Gastrocnemius medialis (tissue), 4 donors: ENCODE results near the gene CFAP20. TPM values are rescaled to one million over a fixed set of nuclear protein-coding genes. Genes with fewer than 3 reads are reported as not detected.
"Not testable (repeated sequence)": the region's sequence is repeated elsewhere in the genome, so short reads cannot be mapped to it uniquely, and the experiment has no call there.

Source experiments
- ATAC-seq, 2 donors: fragments of 150-250 bp; one replicate each; pipeline ENCODE4 v1.9.1; 2016
- DNase-seq, 2 donors: peaks; one replicate each; pipeline ENCODE4 v3.0.0-alpha.2; 2019
- H3K27ac ChIP-seq, 4 donors: fragments of 200-600 bp; sonication (generic); 1 replicate in 1 of 4; 2 replicates in 3 of 4; pipeline ENCODE4 v1.5.1; 2016 to 2018; ENCODE audit warnings: mild to moderate bottlenecking in 2 of 4, moderate library complexity in 1 of 4
- H3K27me3 ChIP-seq, 3 donors: fragments of 200-600 bp; sonication (generic) in 2 of 3; 1 replicate in 1 of 3; 2 replicates in 2 of 3; pipeline versions ENCODE4 v1.5.1 to v1.6.0; 2016 to 2019; ENCODE audit warnings: mild to moderate bottlenecking in 1 of 3, moderate library complexity in 1 of 3
- H3K36me3 ChIP-seq, 2 donors: fragments of 200-600 bp; sonication (generic) in 1 of 2; one replicate each; pipeline ENCODE4 v1.5.1; 2017 to 2018
- H3K4me1 ChIP-seq, 2 donors: fragments of 200-600 bp; sonication (generic) in 1 of 2; one replicate each; pipeline ENCODE4 v1.5.1; 2016 to 2017; ENCODE audit warnings: mild to moderate bottlenecking in 2 of 2
- H3K4me3 ChIP-seq, 4 donors: fragments of 200-600 bp; sonication (generic) in 3 of 4; 1 replicate in 1 of 4; 2 replicates in 3 of 4; pipeline ENCODE4 v1.5.1; 2016 to 2019; ENCODE audit warnings: mild to moderate bottlenecking in 2 of 4
- H3K9me3 ChIP-seq, 3 donors: fragments of 200-600 bp; sonication (generic) in 2 of 3; 1 replicate in 1 of 3; 2 replicates in 2 of 3; pipeline ENCODE4 v1.5.1; 2016 to 2019
- CTCF ChIP-seq, 5 experiments: fragments of 450-650 bp in 3 of 5; fragments of 200-600 bp in 2 of 5; sonication (generic) in 2 of 5; IDR thresholded peaks in 4 of 5; conservative IDR thresholded peaks in 1 of 5; 1 replicate in 4 of 5; 2 replicates in 1 of 5; pipeline ENCODE4 v1.5.1; 2016 to 2019; ENCODE audit warnings: antibody characterized with exemption in 5 of 5, mild to moderate bottlenecking in 3 of 5, moderate library complexity in 3 of 5
- POLR2A ChIP-seq, 2 donors: fragments of 450-650 bp; IDR thresholded peaks; one replicate each; pipeline ENCODE4 v1.6.1; 2017; ENCODE audit warnings: antibody characterized with exemption in 2 of 2, mild to moderate bottlenecking in 2 of 2, moderate library complexity in 2 of 2
- in situ Hi-C, 4 donors: fragments of 200-750 bp; cut with MboI; loops; one replicate each; pipeline versions ENCODE4 v1.15.0 to v1.8.0; 2017; ENCODE audit warnings: low sequenced_read_pairs in 4 of 4
- intact Hi-C: fragments of 100-400 bp; cut with DNase I; formaldehyde crosslinking; loops from one replicate; pipeline ENCODE4 v1.15.1; 2023; ENCODE audit warnings: low total_unique reads
- total RNA-seq, 4 donors: library from RNA; depleted of rRNA; stranded (reverse); fragments of >200 nt; gene quantifications; one replicate each; pipeline versions ENCODE4 v1.1.0 to v1.2.3, GENCODE V29; 2016

CFAP20 gene
- total RNA-seq, 4 donors from 2014 or later = 6.5 to 16.0 (median 9.1) TPM

- DNase-seq (no peak), ATAC-seq (no peak)
- Histone ChIP-seq H3K27ac (no peak overlapping the region), H3K4me3 (no peak overlapping the region), H3K27me3 (peaks cover 0 to 2% (median 0%) of the 10 kb centered on the region in 3 donors), H3K9me3 (no peaks in the 10 kb centered on the region), H3K4me1 (no peaks in the 10 kb centered on the region), H3K36me3 (no peaks in the 10 kb centered on the region)
- TF ChIP-seq POLR2A (IDR thresholded peaks at IDR 0.05) (no peak), CTCF (IDR thresholded peaks at IDR 0.05 in 4 of 5, conservative IDR thresholded peaks at IDR 0.05 in 1 of 5) (no peak)
- intact Hi-C loops (no loop called here), in situ Hi-C loops (no loop called here)
These were observed 34.2 kb downstream of the CFAP20 start for GRCh38 chr16:58094791-58095574.

GRCh38 chr16:58094026-58094425, 35.2 kb downstream of the CFAP20 start:
- no peak overlapping the region for H3K4me3 ChIP-seq
- ATAC-seq (no peak), DNase-seq (no peak)
- H3K27ac ChIP-seq = no peak overlapping the region
- intact Hi-C loops (no loop called here), in situ Hi-C loops (no loop called here)
- H3K27me3 ChIP-seq = peaks cover 0 to 2% (median 0%) of the 10 kb centered on the region in 3 donors
- TF ChIP-seq POLR2A (IDR thresholded peaks at IDR 0.05) = no peak
- TF ChIP-seq CTCF (IDR thresholded peaks at IDR 0.05 in 4 of 5, conservative IDR thresholded peaks at IDR 0.05 in 1 of 5) = no peak
- H3K36me3 ChIP-seq = no peaks in the 10 kb centered on the region
- H3K9me3 ChIP-seq = no peaks in the 10 kb centered on the region
- H3K4me1 ChIP-seq = no peaks in the 10 kb centered on the region

- H3K27me3 ChIP-seq, H3K4me3 ChIP-seq, H3K9me3 ChIP-seq, intact Hi-C loops, H3K36me3 ChIP-seq, H3K27ac ChIP-seq, in situ Hi-C loops, H3K4me1 ChIP-seq, ATAC-seq, DNase-seq: not testable (repeated sequence)
These were observed 38.8 kb downstream of the CFAP20 start for GRCh38 chr16:58090396-58090795.

- ATAC-seq (no peak), DNase-seq (no peak)
- Histone ChIP-seq H3K4me1 (no peaks in the 10 kb centered on the region), H3K9me3 (no peaks in the 10 kb centered on the region), H3K4me3 (no peak overlapping the region), H3K36me3 (no peaks in the 10 kb centered on the region), H3K27me3 (no peaks in the 10 kb centered on the region), H3K27ac (no peak overlapping the region)
- intact Hi-C loops = no loop called here
- in situ Hi-C loops = no loop called here
- TF ChIP-seq CTCF (IDR thresholded peaks at IDR 0.05 in 4 of 5, conservative IDR thresholded peaks at IDR 0.05 in 1 of 5) = no peak
- no peak for TF ChIP-seq POLR2A (IDR thresholded peaks at IDR 0.05)
These were observed 41.1 kb downstream of the CFAP20 start for GRCh38 chr16:58088091-58088490.

DNA sequence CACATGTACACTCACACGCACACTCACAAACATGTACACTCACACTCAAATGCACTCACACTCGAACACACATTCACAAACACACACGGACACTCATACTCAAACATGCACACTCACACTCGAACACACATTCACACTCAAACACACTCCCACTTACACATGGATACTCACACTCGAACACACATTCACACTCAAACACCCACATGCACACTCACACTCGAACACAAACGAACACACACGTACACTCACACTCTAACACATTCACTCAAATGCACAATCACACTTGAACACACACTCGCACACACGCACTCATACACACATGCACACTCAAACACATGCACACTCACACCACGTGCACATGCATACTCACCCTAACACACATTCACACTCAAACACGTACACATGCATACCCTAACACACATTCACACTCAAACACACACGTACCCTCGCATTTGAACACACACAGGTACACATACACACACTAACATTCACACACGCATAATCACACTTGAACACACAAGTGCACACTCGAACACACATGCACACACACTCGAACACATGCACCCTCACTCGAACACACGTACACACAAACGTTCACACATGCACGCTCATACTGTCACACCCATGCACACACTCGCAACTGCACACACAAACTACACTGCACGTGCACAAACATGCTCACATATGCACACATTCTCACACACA, 41.8 kb downstream of the CFAP20 start:
- intact Hi-C loops (no loop called here), in situ Hi-C loops (no loop called here)
- Histone ChIP-seq H3K27me3 (no peaks in the 10 kb centered on the region), H3K4me1 (no peaks in the 10 kb centered on the region), H3K36me3 (no peaks in the 10 kb centered on the region), H3K27ac (no peak overlapping the region), H3K9me3 (no peaks in the 10 kb centered on the region), H3K4me3 (no peak overlapping the region)
- TF ChIP-seq CTCF (IDR thresholded peaks at IDR 0.05 in 4 of 5, conservative IDR thresholded peaks at IDR 0.05 in 1 of 5) = no peak
- TF ChIP-seq POLR2A (IDR thresholded peaks at IDR 0.05) = no peak
- no peak for ATAC-seq
- DNase-seq = no peak
